Measurements from ENCODE around the gene TMEM129. TPM values are rescaled to one million over a fixed set of nuclear protein-coding genes. Genes with fewer than 3 reads are reported as not detected.

Gene TMEM129

GRCh38 chr4:1666391-1666790 is 54.7 kb downstream of the TMEM129 start:
- Histone ChIP-seq H3K4ac (ENCODE audit: low read depth, low read length) (no peak overlapping the region), H3K56ac (ENCODE audit: low read length) (no peak overlapping the region), H3K79me1 (ENCODE audit: low read length) (no peaks in the 10 kb centered on the region), H3K4me3 (ENCODE audit: low read length) (no peak overlapping the region), H3K18ac (ENCODE audit: low read length) (no peak overlapping the region), H3K4me2 (ENCODE audit: low read length) (no peak overlapping the region), H3K79me2 (ENCODE audit: control insufficient read depth, insufficient read depth, low read length) (no peaks in the 10 kb centered on the region), H4K8ac (ENCODE audit: low read depth, low read length) (no peak overlapping the region), H2BK120ac (ENCODE audit: low read depth, low read length) (no peak overlapping the region), H3K36me3 (ENCODE audit: control insufficient read depth, insufficient read depth, low read length) (no peaks in the 10 kb centered on the region), H3K23ac (ENCODE audit: low read length) (no peak overlapping the region), H4K5ac (ENCODE audit: low read length) (no peak overlapping the region), H3K27me3 (ENCODE audit: insufficient read depth, low read length, poor library complexity) (no peaks in the 10 kb centered on the region), H3K27ac (ENCODE audit: low read depth, low read length) (no peak overlapping the region), H2AK5ac (ENCODE audit: low read length) (no peak overlapping the region), H3K9ac (ENCODE audit: low read length) (no peak overlapping the region), H3K4me1 (ENCODE audit: control insufficient read depth, low read depth, low read length) (no peaks in the 10 kb centered on the region), H2BK5ac (ENCODE audit: low read length) (no peak overlapping the region), H2BK15ac (replicated peaks; ENCODE audit: low read depth) (no peak overlapping the region)
- no CpG with 5 or more reads among the region's 12 CpGs for WGBS (ENCODE audit: extremely low coverage, insufficient coverage, low lambda C conversion rate)
- no peak for DNase-seq

Small RNA genes lying within 50 kb of the gene (small RNA-seq; reads per million reads assigned to genes)
- gene RF00019 (ENCODE audit: insufficient read depth), result not detected

Measured in mesendoderm (in vitro differentiated cells).